HG03064 (cell line): ENCODE measurements around the gene RNF225.
"Not testable (repeated sequence)": the region's sequence is repeated elsewhere in the genome, so short reads cannot be mapped to it uniquely, and the experiment has no call there.

Experiments
- ATAC-seq: cut with Tn5 transposase; IDR thresholded peaks from one replicate; pipeline ENCODE4 v1.9.1; 2021; ENCODE audit warnings: low read depth; ENCODE audit not compliant: unreplicated experiment

Gene RNF225

GRCh38 chr19:58407658-58408151 lies 12.2 kb downstream of the RNF225 start:
- peak; percentile 4 for ATAC-seq

GRCh38 chr19:58408152-58409009 lies 12.9 kb downstream of the RNF225 start, which contains the start of gene ZNF584:
TSS of gene ZNF584 (plus strand) at chr19:58408649. CDS start at chr19:58409148, 499 bp downstream.
- peak; percentile 88 for ATAC-seq

GRCh38 chr19:58409010-58409790 lies 13.7 kb downstream of the RNF225 start:
- peak; percentile 10 for ATAC-seq

GRCh38 chr19:58416604-58417003 lies 21.1 kb downstream of the RNF225 start:
- ATAC-seq, result no peak

GRCh38 chr19:58417071-58417470 lies 21.6 kb downstream of the RNF225 start:
- no peak for ATAC-seq

GRCh38 chr19:58428617-58429016 lies 33.2 kb downstream of the RNF225 start:
- ATAC-seq, result no peak

- ATAC-seq, result no peak
Observed at GRCh38 chr19:58429745-58430144, 34.3 kb downstream of the RNF225 start.

GRCh38 chr19:58434217-58434616 lies 38.8 kb downstream of the RNF225 start:
- no peak for ATAC-seq

GRCh38 chr19:58439576-58440554 lies 44.4 kb downstream of the RNF225 start, which contains the start of gene ZNF132:
TSS of gene ZNF132 (minus strand) at chr19:58440153. CDS start at chr19:58439821, 332 bp downstream.
- peak; percentile 94 for ATAC-seq

- no peak for ATAC-seq
Observed at GRCh38 chr19:58440556-58440955, 45.1 kb downstream of the RNF225 start.

- ATAC-seq, result not testable (repeated sequence)
Observed at GRCh38 chr19:58442986-58443385, 47.5 kb downstream of the RNF225 start.
